Esophagus muscularis mucosa (tissue), 4 donors: ENCODE results near the gene GRB2. TPM values are rescaled to one million over a fixed set of nuclear protein-coding genes. Genes with fewer than 3 reads are reported as not detected.

Source experiments
- DNase-seq: peaks from one replicate; pipeline ENCODE4 v3.0.0-alpha.2; 2017; ENCODE audit errors: extremely low spot score
- H3K27ac ChIP-seq, 4 donors: fragments of 200-600 bp; sonication (generic); replicated peaks in 1 of 4; 1 replicate in 3 of 4; 2 replicates in 1 of 4; pipeline ENCODE4 v1.5.1; 2016 to 2019; ENCODE audit warnings: mild to moderate bottlenecking in 1 of 4
- H3K27me3 ChIP-seq, 4 donors: fragments of 200-600 bp; sonication (generic); one replicate each; pipeline versions ENCODE4 v1.5.1 to v1.6.0; 2016 to 2019
- H3K36me3 ChIP-seq, 4 donors: fragments of 200-600 bp; sonication (generic); one replicate each; pipeline ENCODE4 v1.5.1; 2016 to 2019
- H3K4me1 ChIP-seq, 4 donors: fragments of 200-600 bp; sonication (generic); one replicate each; pipeline ENCODE4 v1.5.1; 2016 to 2019
- H3K4me3 ChIP-seq, 4 donors: fragments of 200-600 bp; sonication (generic); 1 replicate in 2 of 4; 2 replicates in 2 of 4; pipeline ENCODE4 v1.5.1; 2016 to 2019; ENCODE audit warnings: mild to moderate bottlenecking in 4 of 4, moderate library complexity in 1 of 4
- H3K9me3 ChIP-seq, 4 donors: fragments of 200-600 bp; sonication (generic); 1 replicate in 3 of 4; 2 replicates in 1 of 4; pipeline ENCODE4 v1.5.1; 2016 to 2019
- EP300 ChIP-seq: sonication (generic); formaldehyde crosslinking; IDR thresholded peaks from one replicate; pipeline ENCODE4 v1.6.1; 2017; ENCODE audit warnings: antibody characterized with exemption
- POLR2A ChIP-seq: fragments of 450-650 bp; IDR thresholded peaks from one replicate; pipeline ENCODE4 v1.6.1; 2017; ENCODE audit warnings: antibody characterized with exemption, moderate library complexity, mild to moderate bottlenecking, low read depth
- POLR2AphosphoS5 ChIP-seq, 2 donors: sonication (generic); formaldehyde crosslinking; IDR thresholded peaks; one replicate each; pipeline ENCODE4 v1.6.1; 2017; ENCODE audit warnings: antibody characterized with exemption in 2 of 2
- WGBS: methylation state at CpG from one replicate; pipeline ENCODE4 v1.1.5; 2018; 5-methylcytosine and 5-hydroxymethylcytosine counted together
- intact Hi-C: fragments of 100-400 bp; cut with DNase I; formaldehyde crosslinking; loops from one replicate; pipeline ENCODE4 v1.15.1; 2023
- total RNA-seq, 4 donors: library from RNA; depleted of rRNA; stranded (reverse); fragments of >200 nt; gene quantifications; one replicate each; pipeline versions ENCODE4 v1.1.0 to v1.2.1, GENCODE V29; 2016
- TF ChIP-seq, protein P1 (sequence below), 3 experiments: fragments of 200-600 bp in 2 of 3; fragments of 450-650 bp in 1 of 3; sonication (generic) in 2 of 3; IDR thresholded peaks; one replicate each; pipeline ENCODE4 v1.5.1; 2017 to 2019; ENCODE audit warnings: antibody characterized with exemption in 3 of 3, mild to moderate bottlenecking in 2 of 3, moderate library complexity in 1 of 3

GRB2 gene
- total RNA-seq, 4 donors from 2014 or later = 84.3 to 140 (median 113) TPM

DNA sequence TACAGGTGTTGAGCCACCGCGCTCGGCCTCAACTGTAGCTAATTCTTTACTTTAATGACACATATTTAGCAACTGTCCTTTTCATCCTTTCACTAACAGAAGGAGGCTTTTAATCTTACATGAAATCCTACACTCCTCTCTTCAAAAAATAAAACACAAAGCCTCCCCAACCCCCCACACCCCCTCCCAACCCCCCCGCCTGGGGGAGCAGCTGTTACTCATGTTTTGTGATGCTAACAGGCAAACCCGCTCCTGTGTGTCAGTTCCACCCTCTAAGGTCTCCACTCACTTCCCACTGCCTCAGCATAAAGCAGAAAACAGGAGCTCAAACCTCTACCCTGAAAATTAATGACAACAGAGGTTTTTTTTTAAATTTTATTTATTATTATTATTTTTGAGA, 60.8 kb downstream of the GRB2 start:
- peaks cover 11 to 91% (median 80%) of the 10 kb centered on the region in 4 donors for H3K4me1 ChIP-seq
- no peak overlapping the region for H3K27ac ChIP-seq
- DNase-seq = no peak
- H3K36me3 ChIP-seq = no peaks in the 10 kb centered on the region
- no peaks in the 10 kb centered on the region for H3K9me3 ChIP-seq
- no peak for TF ChIP-seq EP300
- TF ChIP-seq, protein P1, sequence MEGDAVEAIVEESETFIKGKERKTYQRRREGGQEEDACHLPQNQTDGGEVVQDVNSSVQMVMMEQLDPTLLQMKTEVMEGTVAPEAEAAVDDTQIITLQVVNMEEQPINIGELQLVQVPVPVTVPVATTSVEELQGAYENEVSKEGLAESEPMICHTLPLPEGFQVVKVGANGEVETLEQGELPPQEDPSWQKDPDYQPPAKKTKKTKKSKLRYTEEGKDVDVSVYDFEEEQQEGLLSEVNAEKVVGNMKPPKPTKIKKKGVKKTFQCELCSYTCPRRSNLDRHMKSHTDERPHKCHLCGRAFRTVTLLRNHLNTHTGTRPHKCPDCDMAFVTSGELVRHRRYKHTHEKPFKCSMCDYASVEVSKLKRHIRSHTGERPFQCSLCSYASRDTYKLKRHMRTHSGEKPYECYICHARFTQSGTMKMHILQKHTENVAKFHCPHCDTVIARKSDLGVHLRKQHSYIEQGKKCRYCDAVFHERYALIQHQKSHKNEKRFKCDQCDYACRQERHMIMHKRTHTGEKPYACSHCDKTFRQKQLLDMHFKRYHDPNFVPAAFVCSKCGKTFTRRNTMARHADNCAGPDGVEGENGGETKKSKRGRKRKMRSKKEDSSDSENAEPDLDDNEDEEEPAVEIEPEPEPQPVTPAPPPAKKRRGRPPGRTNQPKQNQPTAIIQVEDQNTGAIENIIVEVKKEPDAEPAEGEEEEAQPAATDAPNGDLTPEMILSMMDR (IDR thresholded peaks at IDR 0.05) = no peak
- TF ChIP-seq POLR2A = no peak
- no peak for TF ChIP-seq POLR2AphosphoS5 (IDR thresholded peaks at IDR 0.05)
- 89% methylated on average over 5 of the region's 5 CpGs for WGBS
- intact Hi-C loops = no loop called here
- H3K27me3 ChIP-seq = no peaks in the 10 kb centered on the region
- no peak overlapping the region for H3K4me3 ChIP-seq

DNA sequence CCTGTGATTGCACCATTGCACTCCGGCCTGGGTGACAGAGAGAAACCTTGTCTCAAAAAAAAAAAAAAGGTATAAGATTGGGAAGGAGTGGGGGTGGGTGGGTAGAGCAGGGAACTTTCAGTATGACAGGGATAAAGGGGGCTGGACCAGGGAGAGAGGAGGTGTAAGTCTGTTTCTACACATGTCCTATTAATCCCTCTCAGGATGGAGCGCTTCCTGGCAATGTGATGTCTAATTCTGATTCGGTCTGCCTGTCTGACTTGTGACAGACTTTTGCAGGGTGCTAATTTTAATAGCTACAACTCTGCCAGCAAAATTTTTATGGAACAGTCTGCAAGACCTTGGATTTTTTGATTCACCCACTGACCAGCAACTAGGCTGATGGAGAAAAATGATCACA, 62.5 kb downstream of the GRB2 start:
- no peak for DNase-seq
- intact Hi-C loops = no loop called here
- Histone ChIP-seq H3K27ac (no peak overlapping the region), H3K27me3 (no peaks in the 10 kb centered on the region), H3K4me3 (no peak overlapping the region), H3K4me1 (peaks cover 14 to 80% (median 72%) of the 10 kb centered on the region in 4 donors), H3K36me3 (no peaks in the 10 kb centered on the region), H3K9me3 (no peaks in the 10 kb centered on the region)
- no peak for TF ChIP-seq EP300
- no peak for TF ChIP-seq POLR2AphosphoS5 (IDR thresholded peaks at IDR 0.05)
- TF ChIP-seq POLR2A = no peak
- TF ChIP-seq, protein P1 (IDR thresholded peaks at IDR 0.05) = no peak
- WGBS = 84% methylated on average over 3 of the region's 3 CpGs

DNA sequence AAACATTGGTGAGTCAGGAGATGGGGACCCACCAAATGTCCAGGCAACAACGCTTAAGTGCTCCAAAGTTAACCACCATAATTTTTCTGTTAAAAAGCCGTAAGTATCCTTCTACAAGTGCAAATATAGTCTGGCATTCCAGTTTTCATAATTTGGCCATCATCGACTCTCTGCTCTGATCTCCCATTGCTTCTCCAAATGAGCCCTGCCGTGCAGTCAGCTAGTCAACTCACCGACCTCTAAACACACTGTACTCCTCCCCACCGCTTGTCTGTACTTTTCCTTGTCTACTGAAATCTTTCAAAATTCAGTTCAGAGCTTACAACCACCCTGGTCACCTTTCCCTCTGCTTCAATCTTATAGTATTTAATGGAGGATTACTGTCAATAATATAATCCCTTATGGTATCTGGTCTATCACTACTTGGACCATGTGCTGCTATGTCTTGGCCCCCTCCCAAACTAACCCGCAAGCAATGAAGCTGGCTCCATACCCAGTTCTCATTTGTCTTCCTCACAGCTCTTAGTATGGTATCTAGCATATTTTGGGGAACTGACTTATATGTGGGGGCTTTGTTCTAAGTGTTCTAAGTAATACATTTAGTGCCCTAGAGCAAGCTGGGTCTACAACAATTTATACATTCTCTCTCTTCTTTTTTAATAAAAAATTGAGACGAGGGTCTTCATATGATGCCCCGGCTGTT, 63.5 kb downstream of the GRB2 start:
- WGBS = 77% methylated on average over 9 of the region's 9 CpGs
- peaks cover 12 to 71% (median 63%) of the 10 kb centered on the region in 4 donors for H3K4me1 ChIP-seq

DNA sequence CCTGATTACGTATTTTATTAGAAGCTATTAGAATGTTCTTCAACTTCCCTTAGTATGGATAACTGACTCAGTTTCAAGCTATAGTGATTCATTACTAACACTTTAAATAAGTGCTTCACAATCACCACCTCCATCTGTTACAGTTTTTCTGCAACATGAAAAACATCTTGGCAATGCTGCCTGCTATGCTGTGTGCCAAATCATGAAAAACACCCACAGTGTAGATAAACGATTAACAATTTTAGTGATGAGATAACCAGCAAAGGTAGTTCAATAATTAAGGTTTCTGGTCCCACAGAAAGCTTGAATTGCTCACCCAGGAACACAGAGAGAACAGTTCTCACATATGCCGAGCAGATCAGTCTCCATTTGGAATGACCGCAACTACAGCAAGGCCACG, 64.8 kb downstream of the GRB2 start:
- H3K4me1 ChIP-seq = peaks cover 12 to 65% (median 53%) of the 10 kb centered on the region in 4 donors
- DNase-seq = no peak
- 71% methylated on average over 5 of the region's 5 CpGs for WGBS
- no peaks in the 10 kb centered on the region for H3K36me3 ChIP-seq
- intact Hi-C loops = no loop called here
- no peaks in the 10 kb centered on the region for H3K9me3 ChIP-seq
- TF ChIP-seq EP300 (no peak), POLR2A (no peak), POLR2AphosphoS5 (IDR thresholded peaks at IDR 0.05) (no peak)
- TF ChIP-seq, protein P1 (IDR thresholded peaks at IDR 0.05) = no peak
- H3K4me3 ChIP-seq = no peak overlapping the region
- no peaks in the 10 kb centered on the region for H3K27me3 ChIP-seq
- H3K27ac ChIP-seq = no peak overlapping the region

More for the DNA sequence above, 63.5 kb downstream of the GRB2 start:
- H3K9me3 ChIP-seq = no peaks in the 10 kb centered on the region
- H3K27me3 ChIP-seq = no peaks in the 10 kb centered on the region
- H3K27ac ChIP-seq = no peak overlapping the region
- no peaks in the 10 kb centered on the region for H3K36me3 ChIP-seq
- TF ChIP-seq EP300 (no peak), POLR2AphosphoS5 (IDR thresholded peaks at IDR 0.05) (no peak), POLR2A (no peak)
- TF ChIP-seq, protein P1 (IDR thresholded peaks at IDR 0.05) = no peak
- DNase-seq = no peak
- intact Hi-C loops = no loop called here
- H3K4me3 ChIP-seq = no peak overlapping the region
